ENCODE data around the gene GNAZ. TPM values are rescaled to one million over a fixed set of nuclear protein-coding genes. Genes with fewer than 3 reads are reported as not detected.

GNAZ gene
- total and polyA plus RNA-seq, 2 of the 8 experiments (the other 6 are each of a cell fraction or from before 2014, with no cell fraction given): 6.6 to 9.6 TPM

GRCh38 chr22:23099531-23099804 lies 29.1 kb downstream of the GNAZ start:
- H4K8ac ChIP-seq (ENCODE audit: extremely low read depth, insufficient read depth, low read length): no peak overlapping the region; the same call in 1 of the 2 replicates
- H3K18ac ChIP-seq (ENCODE audit: extremely low read depth, low read length): no peak overlapping the region
- no peaks in the 10 kb centered on the region for H3K23me2 ChIP-seq (ENCODE audit: low read depth, low read length)
- no peaks in the 10 kb centered on the region for H3K79me2 ChIP-seq (ENCODE audit: control insufficient read depth in 1 of 2, insufficient read depth in 2 of 2, low read length in 2 of 2)
- DNase-seq (ENCODE audit: low read depth in 1 of 2, low spot score in 2 of 2) (no peak), FAIRE-seq (no peak)
- no peak overlapping the region for H2BK15ac ChIP-seq (ENCODE audit: low read length)
- H3K14ac ChIP-seq (ENCODE audit: insufficient read length): no peak overlapping the region
- WGBS, 2 experiments (ENCODE audit: extremely low coverage in 1 of 2, insufficient coverage in 1 of 2, insufficient read length in 1 of 2, insufficient replicate concordance in 2 of 2, low coverage in 1 of 2, low lambda C conversion rate in 2 of 2, missing lambda C conversion rate in 1 of 2): 91% methylated on average over 6 of the region's 6 CpGs; no CpG with 5 or more reads in 1 of the 2 experiments
- ChIA-PET CTCF (ENCODE audit: partially characterized antibody) (interaction anchor here (1.0 to 3.3 kb wide), 6 partner anchors 9 to 636 kb away, joined by 3 to 13 read pairs (median 4); no protein-coding TSS in a partner anchor), POLR2A (ENCODE audit: partially characterized antibody) (no interaction called here)
- no peaks in the 10 kb centered on the region; a peak in 2 of 7 replicates for H3K27me3 ChIP-seq (replicated peaks in 1 of 4; ENCODE audit: control insufficient read depth in 3 of 4, extremely low read depth in 1 of 4, insufficient read depth in 3 of 4, low read length in 3 of 4)
- no peaks in the 10 kb centered on the region for H3K36me3 ChIP-seq (ENCODE audit: control insufficient read depth in 2 of 4, insufficient read depth in 4 of 4, low read length in 3 of 4)
- 0 out of 2 replicates have a peak, but pooled peaks cover 3% of the 10 kb centered on the region for H3K79me1 ChIP-seq (ENCODE audit: low read depth, low read length)
- no peak overlapping the region for H3K27ac ChIP-seq (ENCODE audit: low read depth, low read length)
- no peak overlapping the region for H3K4ac ChIP-seq (replicated peaks; ENCODE audit: insufficient read length, low read depth, low read length)
- H3K9me3 ChIP-seq (ENCODE audit: insufficient read depth in 2 of 2, low read depth in 1 of 2, low read length in 1 of 2): no peaks in the 10 kb centered on the region
- no peak overlapping the region for H3K9ac ChIP-seq (replicated peaks in 1 of 4; ENCODE audit: extremely low read depth in 1 of 4, low read depth in 3 of 4, low read length in 3 of 4)
- no peak overlapping the region for H2BK5ac ChIP-seq (ENCODE audit: low read depth, low read length)
- peaks cover 1 to 4% of the 10 kb centered on the region in 2 experiments for H4K20me1 ChIP-seq (replicated peaks in 1 of 2; ENCODE audit: control insufficient read depth in 1 of 2, insufficient read depth in 2 of 2, low read length in 2 of 2)
- no peak overlapping the region for H4K5ac ChIP-seq (ENCODE audit: insufficient read length, low read depth, low read length)
- H2AFZ ChIP-seq (ENCODE audit: low read length): no peak overlapping the region
- no peak overlapping the region for H3K56ac ChIP-seq (replicated peaks; ENCODE audit: insufficient read length, low read depth, low read length)
- no peak overlapping the region for H2BK12ac ChIP-seq (ENCODE audit: low read depth, low read length)
- H3K4me2 ChIP-seq (ENCODE audit: insufficient read depth in 1 of 2, low read depth in 2 of 2, low read length in 2 of 2): no peak overlapping the region
- no peak overlapping the region for H3K4me3 ChIP-seq (ENCODE audit: extremely low read depth in 1 of 4, insufficient read depth in 2 of 4, low read depth in 3 of 4, low read length in 4 of 4)
- no peak overlapping the region for H2BK20ac ChIP-seq (ENCODE audit: low read length)
- H4K91ac ChIP-seq (replicated peaks; ENCODE audit: insufficient read length, low read length): no peak overlapping the region
- H2BK120ac ChIP-seq (replicated peaks; ENCODE audit: low read depth, low read length): no peak overlapping the region
- H3K4me1 ChIP-seq (replicated peaks in 1 of 4; ENCODE audit: control insufficient read depth in 3 of 4, insufficient read depth in 4 of 4, low read length in 3 of 4): no peaks in the 10 kb centered on the region
- H3K23ac ChIP-seq (ENCODE audit: insufficient read length): no peak overlapping the region
- H2AK5ac ChIP-seq (ENCODE audit: low read depth, low read length): no peak overlapping the region
- TF ChIP-seq GTF2F1 (IDR thresholded peaks at IDR 0.05; ENCODE audit: borderline replicate concordance, low read depth, low read length) (no peak), KDM4A (IDR thresholded peaks at IDR 0.05; ENCODE audit: low read depth, low read length, severe bottlenecking) (no peak), SP1 (IDR thresholded peaks at IDR 0.05; ENCODE audit: low read depth, low read length) (no peak), TAF7 (optimal IDR thresholded peaks at IDR 0.05; ENCODE audit: borderline replicate concordance, low read depth, low read length) (no peak), SUZ12 (IDR thresholded peaks at IDR 0.05; ENCODE audit: low read length) (no peak), NRF1 (IDR thresholded peaks at IDR 0.05; ENCODE audit: low read depth, low read length) (no peak), KDM5A (IDR thresholded peaks at IDR 0.05; ENCODE audit: low read length) (no peak), MAX (IDR thresholded peaks at IDR 0.05) (no peak), POU5F1 (IDR thresholded peaks at IDR 0.05; ENCODE audit: low read depth, low read length) (no peak), SAP30 (IDR thresholded peaks at IDR 0.05; ENCODE audit: insufficient read depth, insufficient replicate concordance, low read length) (no peak), ZNF274 (IDR thresholded peaks at IDR 0.05; ENCODE audit: borderline replicate concordance, extremely low read depth, low read length) (no peak), TCF12 (IDR thresholded peaks at IDR 0.05; ENCODE audit: low read depth, low read length) (no peak), CHD2 (IDR thresholded peaks at IDR 0.05; ENCODE audit: low read length) (no peak), HDAC2 (IDR thresholded peaks at IDR 0.05; ENCODE audit: borderline replicate concordance in 1 of 2, low read depth in 2 of 2, low read length in 2 of 2) (no peak), SP4 (IDR thresholded peaks at IDR 0.05; ENCODE audit: low read length) (no peak), SIX5 (IDR thresholded peaks at IDR 0.05; ENCODE audit: low read depth, low read length) (no peak)
